HL-60 (cell line): Measurements from ENCODE around the gene FOLR2.

Experiments
- DNase-seq, 2 experiments: peaks; one replicate each; pipeline ENCODE4 v3.0.0-alpha.2; 2010 to 2020; ENCODE audit warnings: low read depth in 1 of 2, low spot score in 1 of 2
- H3K27ac ChIP-seq: fragments of 250-450 bp; sonication (Bioruptor Pico); replicated peaks from 2 replicates; pipeline ENCODE4 v1.5.1; 2020; ENCODE audit warnings: mild to moderate bottlenecking, moderate library complexity
- H3K27me3 ChIP-seq: fragments of 250-450 bp; sonication (Bioruptor Pico); 2 replicates; pipeline ENCODE4 v1.5.1; 2021; ENCODE audit warnings: mild to moderate bottlenecking, moderate library complexity; ENCODE audit not compliant: insufficient read depth, poor library complexity, severe bottlenecking
- H3K4me3 ChIP-seq: replicated peaks from 2 replicates; pipeline ENCODE4 v1.5.1; 2011; ENCODE audit warnings: mild to moderate bottlenecking, control low read depth, low read length; ENCODE audit not compliant: insufficient read depth
- GABPA ChIP-seq: IDR thresholded peaks from 2 replicates; pipeline ENCODE4 v1.6.1; 2012; ENCODE audit warnings: low read depth
- POLR2AphosphoS5 ChIP-seq: IDR thresholded peaks from 2 replicates; pipeline ENCODE4 v1.6.1; 2012; ENCODE audit warnings: low read depth
- SPI1 ChIP-seq: IDR thresholded peaks from 2 replicates; pipeline ENCODE4 v1.6.1; 2012; ENCODE audit warnings: low read depth, mild to moderate bottlenecking, borderline replicate concordance
- TF ChIP-seq, protein P1 (sequence below): IDR thresholded peaks from 2 replicates; pipeline ENCODE4 v1.6.1; 2012; ENCODE audit warnings: low read depth; ENCODE audit not compliant: insufficient replicate concordance
- TF ChIP-seq, protein P2 (sequence below): IDR thresholded peaks from one replicate; pipeline ENCODE4 v1.5.1; 2011; ENCODE audit warnings: low read length, control low read depth, inconsistent platforms; ENCODE audit not compliant: insufficient read depth

FOLR2 gene

DNA sequence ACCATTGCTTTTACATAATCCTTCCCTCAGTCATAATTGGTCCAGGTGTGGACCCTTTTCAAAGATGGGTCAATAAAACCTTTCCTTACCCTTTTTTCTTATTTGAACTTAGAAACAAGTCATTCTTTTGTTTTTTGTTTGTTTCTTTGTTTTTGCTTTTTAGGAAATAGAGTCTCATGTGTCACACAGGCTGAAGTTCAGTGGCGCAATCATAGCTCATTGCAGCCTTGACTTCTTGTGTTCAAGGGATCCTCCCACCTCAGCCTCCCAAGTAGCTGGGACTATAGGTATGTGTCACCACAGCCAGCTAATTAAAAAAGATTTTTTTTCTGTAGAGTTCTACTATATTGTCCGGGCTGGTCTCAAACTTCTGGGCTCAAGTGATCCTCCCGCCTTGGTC lies 36.8 kb downstream of the FOLR2 start:
- DNase-seq = no peak
- H3K4me3 ChIP-seq = no peak overlapping the region
- TF ChIP-seq GABPA = no peak
- TF ChIP-seq, protein P1, sequence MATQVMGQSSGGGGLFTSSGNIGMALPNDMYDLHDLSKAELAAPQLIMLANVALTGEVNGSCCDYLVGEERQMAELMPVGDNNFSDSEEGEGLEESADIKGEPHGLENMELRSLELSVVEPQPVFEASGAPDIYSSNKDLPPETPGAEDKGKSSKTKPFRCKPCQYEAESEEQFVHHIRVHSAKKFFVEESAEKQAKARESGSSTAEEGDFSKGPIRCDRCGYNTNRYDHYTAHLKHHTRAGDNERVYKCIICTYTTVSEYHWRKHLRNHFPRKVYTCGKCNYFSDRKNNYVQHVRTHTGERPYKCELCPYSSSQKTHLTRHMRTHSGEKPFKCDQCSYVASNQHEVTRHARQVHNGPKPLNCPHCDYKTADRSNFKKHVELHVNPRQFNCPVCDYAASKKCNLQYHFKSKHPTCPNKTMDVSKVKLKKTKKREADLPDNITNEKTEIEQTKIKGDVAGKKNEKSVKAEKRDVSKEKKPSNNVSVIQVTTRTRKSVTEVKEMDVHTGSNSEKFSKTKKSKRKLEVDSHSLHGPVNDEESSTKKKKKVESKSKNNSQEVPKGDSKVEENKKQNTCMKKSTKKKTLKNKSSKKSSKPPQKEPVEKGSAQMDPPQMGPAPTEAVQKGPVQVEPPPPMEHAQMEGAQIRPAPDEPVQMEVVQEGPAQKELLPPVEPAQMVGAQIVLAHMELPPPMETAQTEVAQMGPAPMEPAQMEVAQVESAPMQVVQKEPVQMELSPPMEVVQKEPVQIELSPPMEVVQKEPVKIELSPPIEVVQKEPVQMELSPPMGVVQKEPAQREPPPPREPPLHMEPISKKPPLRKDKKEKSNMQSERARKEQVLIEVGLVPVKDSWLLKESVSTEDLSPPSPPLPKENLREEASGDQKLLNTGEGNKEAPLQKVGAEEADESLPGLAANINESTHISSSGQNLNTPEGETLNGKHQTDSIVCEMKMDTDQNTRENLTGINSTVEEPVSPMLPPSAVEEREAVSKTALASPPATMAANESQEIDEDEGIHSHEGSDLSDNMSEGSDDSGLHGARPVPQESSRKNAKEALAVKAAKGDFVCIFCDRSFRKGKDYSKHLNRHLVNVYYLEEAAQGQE = no peak
- no peak for TF ChIP-seq SPI1
- no peak for TF ChIP-seq POLR2AphosphoS5
- TF ChIP-seq, protein P2, sequence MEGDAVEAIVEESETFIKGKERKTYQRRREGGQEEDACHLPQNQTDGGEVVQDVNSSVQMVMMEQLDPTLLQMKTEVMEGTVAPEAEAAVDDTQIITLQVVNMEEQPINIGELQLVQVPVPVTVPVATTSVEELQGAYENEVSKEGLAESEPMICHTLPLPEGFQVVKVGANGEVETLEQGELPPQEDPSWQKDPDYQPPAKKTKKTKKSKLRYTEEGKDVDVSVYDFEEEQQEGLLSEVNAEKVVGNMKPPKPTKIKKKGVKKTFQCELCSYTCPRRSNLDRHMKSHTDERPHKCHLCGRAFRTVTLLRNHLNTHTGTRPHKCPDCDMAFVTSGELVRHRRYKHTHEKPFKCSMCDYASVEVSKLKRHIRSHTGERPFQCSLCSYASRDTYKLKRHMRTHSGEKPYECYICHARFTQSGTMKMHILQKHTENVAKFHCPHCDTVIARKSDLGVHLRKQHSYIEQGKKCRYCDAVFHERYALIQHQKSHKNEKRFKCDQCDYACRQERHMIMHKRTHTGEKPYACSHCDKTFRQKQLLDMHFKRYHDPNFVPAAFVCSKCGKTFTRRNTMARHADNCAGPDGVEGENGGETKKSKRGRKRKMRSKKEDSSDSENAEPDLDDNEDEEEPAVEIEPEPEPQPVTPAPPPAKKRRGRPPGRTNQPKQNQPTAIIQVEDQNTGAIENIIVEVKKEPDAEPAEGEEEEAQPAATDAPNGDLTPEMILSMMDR = no peak
- H3K27ac ChIP-seq = no peak overlapping the region
- no peaks in the 10 kb centered on the region for H3K27me3 ChIP-seq

DNA sequence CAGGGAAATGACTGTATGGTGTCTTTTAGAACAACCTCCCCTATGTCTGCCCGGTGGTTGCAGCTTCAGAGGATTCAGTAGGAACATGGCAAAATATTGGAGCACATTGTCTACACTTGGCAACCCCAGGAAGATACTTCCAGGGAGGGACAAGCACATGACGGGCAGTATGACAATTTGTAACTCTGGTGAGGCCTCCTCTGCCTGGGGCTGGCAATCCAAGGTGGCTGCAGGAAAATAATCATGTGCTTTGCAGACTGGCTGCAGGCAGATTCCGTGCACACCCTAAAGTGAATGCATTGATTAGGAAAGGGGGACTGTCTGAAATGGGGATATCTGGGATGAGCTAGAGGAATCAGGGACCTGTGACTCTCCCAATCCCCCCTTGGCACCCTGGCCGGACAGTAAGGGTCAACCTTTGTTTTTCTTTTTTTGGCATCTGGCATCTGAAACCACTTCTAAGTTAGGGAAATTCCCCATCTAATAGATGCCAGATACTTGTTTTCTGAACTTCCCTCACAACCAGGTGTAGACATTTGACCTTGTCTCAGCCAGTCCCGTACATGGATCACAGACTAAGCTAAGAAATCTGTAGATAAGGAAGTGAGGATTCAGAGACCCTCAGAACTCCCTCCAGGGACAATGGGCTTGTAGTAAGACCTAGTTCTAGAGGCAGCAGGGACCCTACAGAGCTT lies 37.9 kb downstream of the FOLR2 start:
- TF ChIP-seq, protein P2 = no peak
- TF ChIP-seq GABPA (no peak), SPI1 (no peak), POLR2AphosphoS5 (no peak)
- TF ChIP-seq, protein P1 = no peak
- no peak for DNase-seq

DNA sequence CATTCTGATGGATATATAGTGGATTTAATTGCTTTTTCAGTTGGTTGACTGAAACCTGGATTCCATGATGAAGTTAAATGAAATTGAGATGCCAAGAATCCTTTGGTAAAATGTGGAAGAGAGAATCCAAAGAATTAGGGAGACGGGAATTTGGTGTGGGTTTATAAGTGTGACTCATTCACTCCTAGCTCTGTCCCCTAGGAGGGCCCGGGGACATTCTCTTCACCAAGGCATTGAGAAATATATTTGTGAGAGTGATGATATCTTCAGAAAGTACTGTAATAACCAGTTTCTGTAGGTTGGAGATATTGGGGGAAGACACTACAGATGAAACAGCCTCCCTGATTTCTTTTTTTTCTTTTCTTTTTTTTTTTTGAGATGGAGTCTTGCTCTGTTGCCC lies 41.0 kb downstream of the FOLR2 start:
- DNase-seq = no peak
- Histone ChIP-seq H3K27ac (no peak overlapping the region), H3K4me3 (no peak overlapping the region), H3K27me3 (peaks cover 2% of the 10 kb centered on the region)
- TF ChIP-seq POLR2AphosphoS5 (no peak), SPI1 (no peak), GABPA (no peak)
- TF ChIP-seq, protein P1 = no peak
- TF ChIP-seq, protein P2 = no peak

More for the DNA sequence above, 37.9 kb downstream of the FOLR2 start:
- H3K27ac ChIP-seq = no peak overlapping the region
- H3K4me3 ChIP-seq = no peak overlapping the region
- no peaks in the 10 kb centered on the region for H3K27me3 ChIP-seq
